OCI-LY3 (cell line): ENCODE results near the gene CSNK2B.
"Not testable (repeated sequence)": the region's sequence is repeated elsewhere in the genome, so short reads cannot be mapped to it uniquely, and the experiment has no call there.

Experiments
- CTCF ChIP-seq: fragments of 200-600, 300-600 bp; sonication (generic); IDR thresholded peaks from 2 replicates; pipeline ENCODE4 v1.5.1; 2014; ENCODE audit warnings: antibody characterized with exemption, low read length, low read depth
- EZH2phosphoT487 ChIP-seq: fragments of 200-600 bp; shearing (Covaris generic); IDR thresholded peaks from 2 replicates; pipeline ENCODE4 v1.6.1; 2018; ENCODE audit warnings: antibody characterized with exemption, mixed run types, low read depth

- not testable (repeated sequence) for TF ChIP-seq EZH2phosphoT487, CTCF
Observed at GRCh38 chr6:31709157-31709556, 43.3 kb downstream of the CSNK2B start.
